Eye (tissue), 1 donor: ENCODE data around the gene ZDHHC12.
A peak's percentile ranks its signal among the peaks of the same experiment; 100 is the strongest.

Experiments used
- DNase-seq: peaks from one replicate; pipeline ENCODE4 v3.0.0-alpha.2; 2015

Gene ZDHHC12

GRCh38 chr9:128685636-128686489, 38.1 kb downstream of the ZDHHC12 start:
- no peak for DNase-seq

DNA sequence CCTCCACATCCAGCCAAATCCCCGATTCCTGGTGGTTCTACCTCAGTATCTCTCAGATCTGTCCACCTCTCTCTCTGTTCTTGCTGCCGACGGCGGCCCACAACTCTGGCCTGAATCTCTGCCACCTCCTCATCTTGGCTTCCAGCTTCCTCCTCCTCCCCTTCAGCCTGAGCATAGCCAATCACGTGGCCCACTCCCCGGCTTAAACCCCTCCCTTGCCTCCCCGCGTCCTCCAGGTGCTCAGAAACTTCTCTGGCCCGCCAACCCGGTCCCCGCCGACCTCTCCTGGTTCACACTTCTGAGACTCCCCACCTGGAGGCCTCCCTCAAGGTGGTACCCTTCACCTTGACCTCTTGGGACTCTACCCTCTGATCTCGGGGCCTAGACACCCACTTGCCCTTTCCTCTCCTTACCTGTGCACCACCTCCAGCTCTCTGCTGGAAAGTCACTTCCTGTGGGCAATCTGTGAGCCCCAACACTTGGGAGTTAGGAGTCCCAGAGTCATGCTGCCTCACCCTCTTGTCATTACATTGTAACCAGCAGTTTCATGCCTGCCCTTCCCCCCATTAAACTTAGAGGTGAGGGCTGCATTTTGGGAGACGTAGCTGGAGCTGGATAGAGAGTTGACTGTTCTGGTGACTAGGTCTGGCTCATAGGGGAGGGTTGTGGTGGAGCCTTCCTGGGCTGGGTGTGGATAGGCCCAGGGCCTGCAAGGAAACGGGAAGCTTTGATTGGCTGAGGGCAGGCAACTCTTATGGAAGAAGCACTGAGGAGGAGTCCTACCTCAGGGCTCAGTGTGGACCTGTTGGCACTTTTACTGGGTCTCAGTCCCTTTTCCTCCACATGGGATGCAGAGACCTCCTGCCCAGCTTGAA, 39.4 kb downstream of the ZDHHC12 start:
- DNase-seq, result peak; percentile 71

DNA sequence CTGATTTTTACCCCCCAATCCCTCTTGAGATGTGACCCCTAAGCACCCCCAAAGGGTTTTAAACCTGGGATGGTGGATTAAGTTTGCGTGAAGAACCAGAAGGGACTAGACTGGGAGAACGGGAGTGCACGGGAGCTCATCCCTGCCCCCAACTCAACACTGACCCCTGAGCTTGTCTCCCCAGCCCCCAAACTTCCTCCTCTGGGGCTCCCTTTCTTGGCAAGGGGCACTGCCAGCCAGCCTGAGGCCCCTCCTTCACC, 39.9 kb downstream of the ZDHHC12 start:
- no peak for DNase-seq

- DNase-seq, result peak; percentile 65
Measured at GRCh38 chr9:128683340-128684064, 40.4 kb downstream of the ZDHHC12 start.

- no peak for DNase-seq
Measured at GRCh38 chr9:128677794-128678193, 46.1 kb downstream of the ZDHHC12 start.

DNA sequence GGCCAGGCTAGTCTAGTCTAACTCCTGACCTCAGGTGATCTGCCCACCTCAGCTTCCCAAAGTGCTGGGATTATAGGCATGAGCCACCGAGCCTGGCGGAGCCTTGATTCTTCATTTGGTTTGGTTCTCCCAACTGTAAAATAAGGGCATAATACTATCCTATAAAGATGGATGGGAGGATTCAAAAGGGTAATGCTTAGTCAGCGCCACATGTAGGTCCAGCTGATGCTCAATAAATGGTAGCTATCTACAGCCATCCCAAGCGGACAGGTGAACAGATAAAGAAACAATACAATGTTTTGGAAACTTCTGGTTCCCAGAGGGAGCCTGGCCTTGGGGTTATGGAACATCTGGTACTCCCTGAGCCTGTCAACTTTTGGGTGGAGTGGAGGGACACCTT, 48.5 kb downstream of the ZDHHC12 start:
- no peak for DNase-seq
